Type B pancreatic cell (in vitro differentiated cells): ENCODE measurements around the gene FRAT2. TPM values are rescaled to one million over a fixed set of nuclear protein-coding genes. Genes with fewer than 3 reads are reported as not detected.

Source experiments
- DNase-seq: peaks from one replicate; pipeline ENCODE4 v3.0.0; 2021; ENCODE audit warnings: mixed read lengths; ENCODE audit not compliant: unreplicated experiment; ENCODE audit errors: extremely low spot score
- H3K27ac Mint-ChIP-seq: 2 replicates; pipeline ENCODE4 v1.8.0; 2021; ENCODE audit warnings: mild to moderate bottlenecking, mixed read lengths
- H3K27me3 Mint-ChIP-seq: 2 replicates; pipeline ENCODE4 v1.8.0; 2021; ENCODE audit warnings: mixed read lengths
- H3K36me3 Mint-ChIP-seq: 2 replicates; pipeline ENCODE4 v1.8.0; 2021; ENCODE audit warnings: mixed read lengths
- H3K4me1 Mint-ChIP-seq: one replicate; pipeline ENCODE4 v1.8.0; 2021; ENCODE audit warnings: mixed read lengths; ENCODE audit not compliant: unreplicated experiment
- H3K4me3 Mint-ChIP-seq: 2 replicates; pipeline ENCODE4 v1.8.0; 2021; ENCODE audit warnings: mild to moderate bottlenecking, mixed read lengths
- H3K9me3 Mint-ChIP-seq: 2 replicates; pipeline ENCODE4 v1.8.0; 2021; ENCODE audit warnings: mixed read lengths
- CTCF ChIP-seq: fragments of 200-600 bp; sonication (generic); conservative IDR thresholded peaks from 2 replicates; pipeline ENCODE4 v1.5.0; 2021; ENCODE audit warnings: antibody characterized with exemption, mild to moderate bottlenecking
- total RNA-seq: library from RNA; stranded (reverse); gene quantifications from 2 replicates; pipeline ENCODE4 v1.2.1, GENCODE V29; 2021; ENCODE audit warnings: low replicate concordance

Gene FRAT2
- total RNA-seq, 1 donor from 2014 or later: 23.1 TPM

GRCh38 chr10:97361537-97361901 is 27.0 kb upstream of the FRAT2 start:
- H3K4me1 Mint-ChIP-seq: no peaks in the 10 kb centered on the region
- peaks cover 16% of the 10 kb centered on the region for H3K36me3 Mint-ChIP-seq
- no peak for TF ChIP-seq CTCF
- H3K27me3 Mint-ChIP-seq: no peaks in the 10 kb centered on the region
- DNase-seq: no peak
- no peak overlapping the region for H3K4me3 Mint-ChIP-seq
- no peak overlapping the region for H3K27ac Mint-ChIP-seq
- no peaks in the 10 kb centered on the region for H3K9me3 Mint-ChIP-seq

- no peaks in the 10 kb centered on the region for H3K9me3 Mint-ChIP-seq
- no peaks in the 10 kb centered on the region for H3K27me3 Mint-ChIP-seq
- no peak for TF ChIP-seq CTCF
- H3K27ac Mint-ChIP-seq: peak overlapping the region; percentile 49
- H3K36me3 Mint-ChIP-seq: peaks cover 16% of the 10 kb centered on the region
- H3K4me3 Mint-ChIP-seq: no peak overlapping the region
- H3K4me1 Mint-ChIP-seq: peaks cover 2% of the 10 kb centered on the region
- no peak for DNase-seq
These were observed 26.4 kb upstream of the FRAT2 start for GRCh38 chr10:97360705-97361536.

- no peak for DNase-seq
- no peak for TF ChIP-seq CTCF
- Mint-ChIP-seq H3K36me3 (peaks cover 13% of the 10 kb centered on the region), H3K4me3 (no peak overlapping the region), H3K27ac (no peak overlapping the region), H3K4me1 (peaks cover 7% of the 10 kb centered on the region), H3K9me3 (no peaks in the 10 kb centered on the region), H3K27me3 (no peaks in the 10 kb centered on the region)
These were observed 24.3 kb upstream of the FRAT2 start for GRCh38 chr10:97358781-97359180.

- no peak overlapping the region for H3K27ac Mint-ChIP-seq
- no peaks in the 10 kb centered on the region for H3K9me3 Mint-ChIP-seq
- H3K36me3 Mint-ChIP-seq: peaks cover 13% of the 10 kb centered on the region
- no peaks in the 10 kb centered on the region for H3K27me3 Mint-ChIP-seq
- no peak for DNase-seq
- TF ChIP-seq CTCF: no peak
- peaks cover 7% of the 10 kb centered on the region for H3K4me1 Mint-ChIP-seq
- no peak overlapping the region for H3K4me3 Mint-ChIP-seq
These were observed 23.8 kb upstream of the FRAT2 start for GRCh38 chr10:97358349-97358748.

- H3K4me3 Mint-ChIP-seq: no peak overlapping the region
- TF ChIP-seq CTCF: no peak
- H3K36me3 Mint-ChIP-seq: peaks cover 9% of the 10 kb centered on the region
- no peak overlapping the region for H3K27ac Mint-ChIP-seq
- no peaks in the 10 kb centered on the region for H3K9me3 Mint-ChIP-seq
- DNase-seq: no peak
- peaks cover 7% of the 10 kb centered on the region for H3K4me1 Mint-ChIP-seq
- no peaks in the 10 kb centered on the region for H3K27me3 Mint-ChIP-seq
These were observed 22.4 kb upstream of the FRAT2 start for GRCh38 chr10:97356918-97357317.
